NOMO-1 (cell line): ENCODE results near the gene FOXM1.

ENCODE experiments used
- DNase-seq, 2 experiments: peaks; one replicate each; lab custom pipeline; 2025; ENCODE audit not compliant: unreplicated experiment in 2 of 2; lab: John Stamatoyannopoulos, UW

Gene FOXM1

GRCh38 chr12:2877047-2877952 lies at the start of gene FOXM1, which contains the start of gene RHNO1:
Gene FOXM1, minus strand, starts transcription at chr12:2877174. Its CDS starts 2,696 bp downstream, at chr12:2874478.
Gene RHNO1, plus strand, starts transcription at chr12:2877223. Its CDS starts 8,144 bp downstream, at chr12:2885367.
- peak; percentile 80 to 84 for DNase-seq

- no peak for DNase-seq
These were observed 48.5 kb upstream of the FOXM1 start for GRCh38 chr12:2925322-2925995.

- no peak for DNase-seq
These were observed 47.0 kb upstream of the FOXM1 start for GRCh38 chr12:2924019-2924418.

GRCh38 chr12:2923057-2923456 lies 46.1 kb upstream of the FOXM1 start:
- DNase-seq = no peak

GRCh38 chr12:2922329-2922728 lies 45.4 kb upstream of the FOXM1 start:
- DNase-seq = no peak

- DNase-seq = no peak
These were observed 42.3 kb upstream of the FOXM1 start for GRCh38 chr12:2919249-2919648.

GRCh38 chr12:2912216-2912575 lies 35.2 kb upstream of the FOXM1 start:
- DNase-seq = no peak

- no peak for DNase-seq
These were observed 27.3 kb upstream of the FOXM1 start for GRCh38 chr12:2904260-2904659.

GRCh38 chr12:2902272-2902880 lies 25.4 kb upstream of the FOXM1 start:
- no peak for DNase-seq

GRCh38 chr12:2900642-2901041 lies 23.7 kb upstream of the FOXM1 start:
- DNase-seq = no peak

GRCh38 chr12:2897418-2897817 lies 20.4 kb upstream of the FOXM1 start:
- DNase-seq = no peak

- no peak for DNase-seq
These were observed 18.5 kb upstream of the FOXM1 start for GRCh38 chr12:2895511-2895910.

GRCh38 chr12:2895051-2895451 lies 18.1 kb upstream of the FOXM1 start:
- DNase-seq = no peak

- DNase-seq = no peak
These were observed 16.0 kb upstream of the FOXM1 start for GRCh38 chr12:2893007-2893406.

- no peak for DNase-seq
These were observed 15.3 kb upstream of the FOXM1 start for GRCh38 chr12:2892246-2892645.

GRCh38 chr12:2891240-2892053 lies 14.5 kb upstream of the FOXM1 start:
- no peak for DNase-seq

- DNase-seq = peak; percentile 95 to 97
These were observed 13.6 kb upstream of the FOXM1 start, which contains the start of gene TULP3 for GRCh38 chr12:2890388-2891239. Gene TULP3, plus strand, starts transcription at chr12:2890891. Its CDS starts 57 bp downstream, at chr12:2890948.

GRCh38 chr12:2890001-2890387 lies 13.0 kb upstream of the FOXM1 start:
- DNase-seq = no peak

GRCh38 chr12:2886768-2887450 lies 9.9 kb upstream of the FOXM1 start:
- DNase-seq = no peak
